ENCODE results near the gene TNIK. TPM values are rescaled to one million over a fixed set of nuclear protein-coding genes. Genes with fewer than 3 reads are reported as not detected.

The TNIK gene
- total RNA-seq, 1 experiment from 2014 or later: not detected

DNA sequence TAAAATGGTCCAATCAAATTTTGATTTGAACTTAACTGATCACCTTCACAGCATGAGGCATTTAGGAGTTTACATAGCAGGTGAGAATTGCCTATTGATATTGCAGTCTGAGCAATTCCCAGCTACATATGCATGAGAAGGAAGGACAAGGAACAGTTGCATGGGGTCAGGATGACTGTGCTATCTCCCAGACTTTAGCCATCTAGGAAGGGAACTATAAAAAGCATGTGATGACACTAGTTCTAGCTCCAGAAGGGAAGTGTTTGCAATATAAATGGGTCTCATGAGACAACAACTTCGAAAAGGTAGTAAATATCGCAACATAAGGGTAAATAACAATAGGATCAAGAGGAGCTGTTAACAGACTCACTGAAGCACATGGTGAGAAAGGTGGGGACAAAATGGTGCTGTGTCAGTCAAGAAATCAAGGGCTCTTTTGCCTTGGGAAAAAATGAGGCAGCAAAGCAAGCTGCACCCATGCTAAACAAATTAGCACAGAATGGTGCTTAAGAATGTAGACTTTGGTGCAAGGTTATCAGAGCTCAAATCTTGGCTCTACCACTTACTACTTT, 343.3 kb downstream of the TNIK start:
- H3K27ac ChIP-seq (ENCODE audit: low read length): no peak overlapping the region
- H3K4me3 ChIP-seq (ENCODE audit: low read length): no peak overlapping the region

GRCh38 chr3:171116365-171116764, 343.8 kb downstream of the TNIK start:
- H3K27me3 ChIP-seq (ENCODE audit: low read length): no peaks in the 10 kb centered on the region
- H3K4me3 ChIP-seq (ENCODE audit: low read length): no peak overlapping the region
- no peaks in the 10 kb centered on the region for H3K9me2 ChIP-seq (replicated peaks; ENCODE audit: insufficient read depth, low read length)
- no peak overlapping the region for H3K4me2 ChIP-seq (ENCODE audit: low read depth, low read length, poor library complexity, severe bottlenecking)
- H3K27ac ChIP-seq (ENCODE audit: low read length): no peak overlapping the region
- no peak for DNase-seq
- no peaks in the 10 kb centered on the region for H4K20me1 ChIP-seq (ENCODE audit: insufficient read depth, low read depth, low read length)
- H3K9ac ChIP-seq (ENCODE audit: low read length): no peak overlapping the region
- H2AFZ ChIP-seq (ENCODE audit: low read length): no peak overlapping the region
- H3K9me3 ChIP-seq (ENCODE audit: low read length): no peaks in the 10 kb centered on the region
- no peaks in the 10 kb centered on the region for H3K4me1 ChIP-seq (ENCODE audit: low read length)
- no peaks in the 10 kb centered on the region for H3K79me2 ChIP-seq (ENCODE audit: low read length)
- H3K36me3 ChIP-seq (ENCODE audit: insufficient read depth, low read length): no peaks in the 10 kb centered on the region

More for the DNA sequence above, 343.3 kb downstream of the TNIK start:
- Histone ChIP-seq H3K79me2 (ENCODE audit: low read length) (no peaks in the 10 kb centered on the region), H4K20me1 (ENCODE audit: insufficient read depth, low read depth, low read length) (no peaks in the 10 kb centered on the region), H3K9me2 (replicated peaks; ENCODE audit: insufficient read depth, low read length) (no peaks in the 10 kb centered on the region), H3K9me3 (ENCODE audit: low read length) (no peaks in the 10 kb centered on the region), H3K36me3 (ENCODE audit: insufficient read depth, low read length) (no peaks in the 10 kb centered on the region), H3K4me2 (ENCODE audit: low read depth, low read length, poor library complexity, severe bottlenecking) (no peak overlapping the region), H3K27me3 (ENCODE audit: low read length) (no peaks in the 10 kb centered on the region), H3K4me1 (ENCODE audit: low read length) (no peaks in the 10 kb centered on the region), H3K9ac (ENCODE audit: low read length) (no peak overlapping the region), H2AFZ (ENCODE audit: low read length) (no peak overlapping the region)
- no peak for DNase-seq

GRCh38 chr3:171115667-171116066, 344.5 kb downstream of the TNIK start:
- no peak for DNase-seq
- Histone ChIP-seq H3K4me1 (ENCODE audit: low read length) (no peaks in the 10 kb centered on the region), H3K79me2 (ENCODE audit: low read length) (no peaks in the 10 kb centered on the region), H2AFZ (ENCODE audit: low read length) (no peak overlapping the region), H3K9me2 (replicated peaks; ENCODE audit: insufficient read depth, low read length) (no peaks in the 10 kb centered on the region), H3K4me3 (ENCODE audit: low read length) (no peak overlapping the region), H3K36me3 (ENCODE audit: insufficient read depth, low read length) (no peaks in the 10 kb centered on the region), H3K9me3 (ENCODE audit: low read length) (no peaks in the 10 kb centered on the region), H4K20me1 (ENCODE audit: insufficient read depth, low read depth, low read length) (no peaks in the 10 kb centered on the region), H3K9ac (ENCODE audit: low read length) (no peak overlapping the region), H3K27me3 (ENCODE audit: low read length) (no peaks in the 10 kb centered on the region), H3K4me2 (ENCODE audit: low read depth, low read length, poor library complexity, severe bottlenecking) (no peak overlapping the region), H3K27ac (ENCODE audit: low read length) (no peak overlapping the region)

- H3K79me2 ChIP-seq (ENCODE audit: low read length): no peaks in the 10 kb centered on the region
Observed at GRCh38 chr3:171113716-171114115, 346.5 kb downstream of the TNIK start.

GRCh38 chr3:171110715-171111114, 349.5 kb downstream of the TNIK start:
- H3K4me2 ChIP-seq (ENCODE audit: low read depth, low read length, poor library complexity, severe bottlenecking): no peak overlapping the region
- no peaks in the 10 kb centered on the region for H3K27me3 ChIP-seq (ENCODE audit: low read length)
- H3K79me2 ChIP-seq (ENCODE audit: low read length): no peaks in the 10 kb centered on the region
- no peak overlapping the region for H3K9ac ChIP-seq (ENCODE audit: low read length)
- H4K20me1 ChIP-seq (ENCODE audit: insufficient read depth, low read depth, low read length): no peaks in the 10 kb centered on the region
- no peak overlapping the region for H3K27ac ChIP-seq (ENCODE audit: low read length)
- no peak overlapping the region for H2AFZ ChIP-seq (ENCODE audit: low read length)
- H3K4me1 ChIP-seq (ENCODE audit: low read length): no peaks in the 10 kb centered on the region
- no peaks in the 10 kb centered on the region for H3K9me2 ChIP-seq (replicated peaks; ENCODE audit: insufficient read depth, low read length)
- H3K36me3 ChIP-seq (ENCODE audit: insufficient read depth, low read length): no peaks in the 10 kb centered on the region
- DNase-seq: no peak
- H3K4me3 ChIP-seq (ENCODE audit: low read length): no peak overlapping the region
- no peaks in the 10 kb centered on the region for H3K9me3 ChIP-seq (ENCODE audit: low read length)

More at GRCh38 chr3:171113716-171114115, 346.5 kb downstream of the TNIK start:
- no peak overlapping the region for H3K4me2 ChIP-seq (ENCODE audit: low read depth, low read length, poor library complexity, severe bottlenecking)
- no peak for DNase-seq
- no peak overlapping the region for H2AFZ ChIP-seq (ENCODE audit: low read length)
- H3K27ac ChIP-seq (ENCODE audit: low read length): no peak overlapping the region
- no peaks in the 10 kb centered on the region for H3K9me2 ChIP-seq (replicated peaks; ENCODE audit: insufficient read depth, low read length)
- H3K4me1 ChIP-seq (ENCODE audit: low read length): no peaks in the 10 kb centered on the region
- no peaks in the 10 kb centered on the region for H3K36me3 ChIP-seq (ENCODE audit: insufficient read depth, low read length)
- H4K20me1 ChIP-seq (ENCODE audit: insufficient read depth, low read depth, low read length): no peaks in the 10 kb centered on the region
- H3K9ac ChIP-seq (ENCODE audit: low read length): no peak overlapping the region
- H3K4me3 ChIP-seq (ENCODE audit: low read length): no peak overlapping the region
- H3K27me3 ChIP-seq (ENCODE audit: low read length): no peaks in the 10 kb centered on the region
- no peaks in the 10 kb centered on the region for H3K9me3 ChIP-seq (ENCODE audit: low read length)

DNA sequence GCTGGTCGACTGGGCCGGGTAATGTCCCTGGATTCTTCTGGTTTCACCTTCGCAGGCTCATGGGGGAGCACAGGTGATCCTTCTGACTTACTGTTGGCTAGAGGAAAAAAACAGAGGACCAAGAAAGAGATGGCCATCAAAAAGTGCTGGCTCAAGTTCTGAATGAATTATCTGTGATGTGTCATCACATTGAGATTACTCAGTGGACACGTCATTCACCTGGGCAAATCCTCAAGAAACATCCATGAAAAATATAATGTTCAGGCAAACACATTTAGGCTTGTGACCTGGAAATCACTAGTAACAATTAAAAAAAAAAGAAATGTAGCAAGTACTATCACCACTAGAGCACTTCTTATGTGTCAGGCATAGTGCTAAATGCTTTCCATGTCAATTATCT, 352.1 kb downstream of the TNIK start:
- H3K4me2 ChIP-seq (ENCODE audit: low read depth, low read length, poor library complexity, severe bottlenecking): no peak overlapping the region
- H2AFZ ChIP-seq (ENCODE audit: low read length): no peak overlapping the region
- H3K4me3 ChIP-seq (ENCODE audit: low read length): no peak overlapping the region
- H3K79me2 ChIP-seq (ENCODE audit: low read length): no peaks in the 10 kb centered on the region
- H3K36me3 ChIP-seq (ENCODE audit: insufficient read depth, low read length): no peaks in the 10 kb centered on the region
- no peak overlapping the region for H3K9ac ChIP-seq (ENCODE audit: low read length)
- H3K9me3 ChIP-seq (ENCODE audit: low read length): no peaks in the 10 kb centered on the region
- H3K9me2 ChIP-seq (replicated peaks; ENCODE audit: insufficient read depth, low read length): no peaks in the 10 kb centered on the region
- H3K27ac ChIP-seq (ENCODE audit: low read length): no peak overlapping the region
- H3K4me1 ChIP-seq (ENCODE audit: low read length): no peaks in the 10 kb centered on the region
- no peaks in the 10 kb centered on the region for H4K20me1 ChIP-seq (ENCODE audit: insufficient read depth, low read depth, low read length)
- H3K27me3 ChIP-seq (ENCODE audit: low read length): no peaks in the 10 kb centered on the region
- DNase-seq: no peak

GRCh38 chr3:171103185-171103584, 357.0 kb downstream of the TNIK start:
- H3K4me1 ChIP-seq (ENCODE audit: low read length): no peaks in the 10 kb centered on the region; the same call in 1 of the 2 replicates

DNA sequence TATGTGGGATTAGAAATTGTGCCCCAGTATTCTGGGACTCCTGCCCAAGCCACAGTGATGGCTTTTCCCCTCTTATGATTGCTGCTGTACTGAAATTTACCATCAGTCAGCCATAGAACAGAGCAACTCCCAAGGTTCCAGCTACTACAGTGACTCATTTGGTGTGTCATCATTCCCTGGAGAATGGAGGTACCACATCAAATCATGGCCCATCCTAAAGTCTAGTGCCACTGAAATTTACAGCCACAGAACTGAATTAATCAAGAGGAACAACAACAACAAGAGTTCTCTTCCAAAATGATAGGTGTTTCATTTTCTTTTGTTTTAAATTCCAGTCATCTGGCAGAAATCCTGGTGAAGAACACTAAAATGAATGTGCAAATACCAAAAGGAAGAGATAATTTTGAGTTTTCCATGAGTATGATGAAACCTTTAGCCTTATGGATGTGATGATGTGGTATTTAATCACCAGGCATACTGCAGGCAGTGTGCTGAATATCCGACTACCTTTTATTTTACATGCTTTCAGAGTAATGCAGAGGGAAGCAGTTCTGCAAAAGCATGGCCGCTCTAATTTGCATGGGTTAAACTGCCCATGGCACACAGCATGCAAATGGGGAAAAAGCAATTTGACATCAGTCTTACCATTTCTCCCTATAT, 358.1 kb downstream of the TNIK start:
- Histone ChIP-seq H2AFZ (ENCODE audit: low read length) (no peak overlapping the region), H3K4me2 (ENCODE audit: low read depth, low read length, poor library complexity, severe bottlenecking) (no peak overlapping the region), H3K9me3 (ENCODE audit: low read length) (no peaks in the 10 kb centered on the region), H3K9ac (ENCODE audit: low read length) (no peak overlapping the region), H3K9me2 (replicated peaks; ENCODE audit: insufficient read depth, low read length) (no peaks in the 10 kb centered on the region), H3K36me3 (ENCODE audit: insufficient read depth, low read length) (no peaks in the 10 kb centered on the region), H4K20me1 (ENCODE audit: insufficient read depth, low read depth, low read length) (no peaks in the 10 kb centered on the region), H3K4me1 (ENCODE audit: low read length) (no peaks in the 10 kb centered on the region; the same call in 1 of the 2 replicates), H3K4me3 (ENCODE audit: low read length) (no peak overlapping the region), H3K27ac (ENCODE audit: low read length) (no peak overlapping the region), H3K27me3 (ENCODE audit: low read length) (no peaks in the 10 kb centered on the region), H3K79me2 (ENCODE audit: low read length) (no peaks in the 10 kb centered on the region)
- DNase-seq: no peak

More at GRCh38 chr3:171103185-171103584, 357.0 kb downstream of the TNIK start:
- Histone ChIP-seq H3K9ac (ENCODE audit: low read length) (no peak overlapping the region), H3K36me3 (ENCODE audit: insufficient read depth, low read length) (no peaks in the 10 kb centered on the region), H3K27ac (ENCODE audit: low read length) (no peak overlapping the region), H3K27me3 (ENCODE audit: low read length) (no peaks in the 10 kb centered on the region), H3K79me2 (ENCODE audit: low read length) (no peaks in the 10 kb centered on the region), H2AFZ (ENCODE audit: low read length) (no peak overlapping the region), H3K4me3 (ENCODE audit: low read length) (no peak overlapping the region), H4K20me1 (ENCODE audit: insufficient read depth, low read depth, low read length) (no peaks in the 10 kb centered on the region), H3K4me2 (ENCODE audit: low read depth, low read length, poor library complexity, severe bottlenecking) (no peak overlapping the region), H3K9me2 (replicated peaks; ENCODE audit: insufficient read depth, low read length) (no peaks in the 10 kb centered on the region), H3K9me3 (ENCODE audit: low read length) (no peaks in the 10 kb centered on the region)
- no peak for DNase-seq
